Measurements from ENCODE around the gene COL20A1.

DNA sequence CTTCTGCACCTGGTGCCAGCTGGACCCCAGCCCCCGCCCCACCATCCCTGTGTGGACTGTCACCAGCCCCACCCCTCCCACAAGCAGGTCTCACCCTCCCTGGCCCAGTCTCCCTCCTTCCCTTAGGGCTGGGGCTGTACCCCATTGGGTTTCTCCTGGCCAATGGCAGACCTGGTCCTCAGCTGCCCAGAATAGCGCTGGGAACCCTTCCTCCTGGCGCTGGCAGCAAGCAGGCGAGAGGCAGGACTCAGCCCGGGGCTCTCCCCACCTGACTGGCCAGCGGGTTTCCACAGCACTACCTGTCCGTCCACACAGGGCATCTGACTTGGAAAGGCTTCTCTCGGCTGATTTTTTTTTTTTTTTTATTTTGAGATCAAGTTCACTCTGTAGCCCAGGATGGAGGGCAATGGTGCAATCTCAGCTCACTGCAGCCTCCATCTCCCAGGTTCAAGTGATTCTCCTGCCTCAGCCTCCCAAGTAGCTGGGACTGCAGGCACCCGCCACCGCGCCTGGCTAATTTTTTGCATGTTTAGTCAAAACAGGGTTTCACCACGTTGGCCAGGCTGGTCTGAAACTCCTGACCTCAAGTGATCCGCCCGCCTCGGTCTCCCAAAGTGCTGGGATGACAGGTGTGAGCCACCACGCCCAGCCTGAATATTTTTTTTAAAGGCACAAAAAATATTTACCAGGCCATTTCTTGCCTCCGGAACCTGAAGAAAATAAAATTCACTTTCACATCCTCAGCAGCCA lies 89.7 kb downstream of the COL20A1 start:
- no peak for TF ChIP-seq ZNF24 (tag by site-specific recombination; IDR thresholded peaks at IDR 0.05)
- TF ChIP-seq, protein P1, sequence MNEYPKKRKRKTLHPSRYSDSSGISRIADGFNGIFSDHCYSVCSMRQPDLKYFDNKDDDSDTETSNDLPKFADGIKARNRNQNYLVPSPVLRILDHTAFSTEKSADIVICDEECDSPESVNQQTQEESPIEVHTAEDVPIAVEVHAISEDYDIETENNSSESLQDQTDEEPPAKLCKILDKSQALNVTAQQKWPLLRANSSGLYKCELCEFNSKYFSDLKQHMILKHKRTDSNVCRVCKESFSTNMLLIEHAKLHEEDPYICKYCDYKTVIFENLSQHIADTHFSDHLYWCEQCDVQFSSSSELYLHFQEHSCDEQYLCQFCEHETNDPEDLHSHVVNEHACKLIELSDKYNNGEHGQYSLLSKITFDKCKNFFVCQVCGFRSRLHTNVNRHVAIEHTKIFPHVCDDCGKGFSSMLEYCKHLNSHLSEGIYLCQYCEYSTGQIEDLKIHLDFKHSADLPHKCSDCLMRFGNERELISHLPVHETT (tag by site-specific recombination; IDR thresholded peaks at IDR 0.05), result no peak
- TF ChIP-seq, protein P2, sequence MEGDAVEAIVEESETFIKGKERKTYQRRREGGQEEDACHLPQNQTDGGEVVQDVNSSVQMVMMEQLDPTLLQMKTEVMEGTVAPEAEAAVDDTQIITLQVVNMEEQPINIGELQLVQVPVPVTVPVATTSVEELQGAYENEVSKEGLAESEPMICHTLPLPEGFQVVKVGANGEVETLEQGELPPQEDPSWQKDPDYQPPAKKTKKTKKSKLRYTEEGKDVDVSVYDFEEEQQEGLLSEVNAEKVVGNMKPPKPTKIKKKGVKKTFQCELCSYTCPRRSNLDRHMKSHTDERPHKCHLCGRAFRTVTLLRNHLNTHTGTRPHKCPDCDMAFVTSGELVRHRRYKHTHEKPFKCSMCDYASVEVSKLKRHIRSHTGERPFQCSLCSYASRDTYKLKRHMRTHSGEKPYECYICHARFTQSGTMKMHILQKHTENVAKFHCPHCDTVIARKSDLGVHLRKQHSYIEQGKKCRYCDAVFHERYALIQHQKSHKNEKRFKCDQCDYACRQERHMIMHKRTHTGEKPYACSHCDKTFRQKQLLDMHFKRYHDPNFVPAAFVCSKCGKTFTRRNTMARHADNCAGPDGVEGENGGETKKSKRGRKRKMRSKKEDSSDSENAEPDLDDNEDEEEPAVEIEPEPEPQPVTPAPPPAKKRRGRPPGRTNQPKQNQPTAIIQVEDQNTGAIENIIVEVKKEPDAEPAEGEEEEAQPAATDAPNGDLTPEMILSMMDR (tag by site-specific recombination; IDR thresholded peaks at IDR 0.05), result no peak

Measured in HEK293 (cell line).